Lung (tissue), 12 donors: ENCODE measurements around the gene PWWP2B. TPM values are rescaled to one million over a fixed set of nuclear protein-coding genes. Genes with fewer than 3 reads are reported as not detected.

ENCODE experiments used
- ATAC-seq: fragments of 200-7000 bp; cut with Tn5 transposase; one replicate; pipeline ENCODE4 v1.9.1; 2020; ENCODE audit warnings: moderate number of reproducible peaks; ENCODE audit not compliant: insufficient read depth, low FRiP score
- DNase-seq, 3 donors: peaks; one replicate each; pipeline ENCODE4 v3.0.0-alpha.2; 2013 to 2017
- H3K27ac ChIP-seq, 2 donors: one replicate each; pipeline ENCODE4 v1.5.1; 2013; ENCODE audit warnings: mild to moderate bottlenecking in 2 of 2, moderate library complexity in 2 of 2, control low read depth in 1 of 2, inconsistent platforms in 1 of 2, low read depth in 1 of 2, low read length in 1 of 2
- H3K27me3 ChIP-seq, 3 donors: one replicate each; pipeline ENCODE4 v1.5.1; 2013; ENCODE audit warnings: low read length in 2 of 3; ENCODE audit not compliant: control insufficient read depth in 3 of 3, insufficient read depth in 3 of 3
- H3K36me3 ChIP-seq, 4 donors: one replicate each; pipeline ENCODE4 v1.5.1; 2013; ENCODE audit warnings: low read length in 4 of 4, mild to moderate bottlenecking in 1 of 4, moderate library complexity in 1 of 4; ENCODE audit not compliant: control insufficient read depth in 4 of 4, insufficient read depth in 4 of 4
- H3K4me1 ChIP-seq, 5 donors: one replicate each; pipeline ENCODE4 v1.5.1; 2013; ENCODE audit warnings: low read length in 5 of 5, mild to moderate bottlenecking in 2 of 5, moderate library complexity in 1 of 5; ENCODE audit not compliant: control insufficient read depth in 5 of 5, insufficient read depth in 5 of 5
- H3K4me3 ChIP-seq: one replicate; pipeline ENCODE4 v1.5.1; 2013; ENCODE audit warnings: mild to moderate bottlenecking, control low read depth, moderate library complexity
- H3K9ac ChIP-seq, 2 donors: one replicate each; pipeline ENCODE4 v1.5.1; 2013; ENCODE audit warnings: low read length in 2 of 2, control low read depth in 1 of 2; ENCODE audit not compliant: insufficient read depth in 1 of 2
- H3K9me3 ChIP-seq, 4 donors: one replicate each; pipeline ENCODE4 v1.5.1; 2013; ENCODE audit warnings: low read length in 3 of 4, mild to moderate bottlenecking in 1 of 4, moderate library complexity in 1 of 4; ENCODE audit not compliant: control insufficient read depth in 4 of 4, insufficient read depth in 3 of 4
- WGBS, 2 donors: extraction: QIAGEN DNeasy Blood & Tissue Kit; methylation state at CpG; one replicate each; pipeline ENCODE4 v1.1.7; 2013; 5-methylcytosine and 5-hydroxymethylcytosine counted together
- polyA plus RNA-seq, 2 donors: library from polyadenylated mRNA; stranded (reverse); fragments of 200-250 nt; gene quantifications; one replicate each; pipeline ENCODE4 v1.2.1, GENCODE V29; 2013
- total RNA-seq, 2 donors: library from RNA; depleted of rRNA in 1 of 2; stranded (reverse); fragments of >200 nt in 1 of 2; gene quantifications; one replicate each; pipeline ENCODE4 v1.2.1, GENCODE V29; 2014 to 2021
- TF ChIP-seq, protein P1 (sequence below): IDR thresholded peaks from 2 replicates; pipeline ENCODE4 v1.5.1; 2012; ENCODE audit warnings: mild to moderate bottlenecking; ENCODE audit errors: control extremely low read depth, extremely low read depth
- donor health status: control.
- donor health status: control.
- donor health status: Bipolar disorder and iron deficiency.
- donor health status: healthy.
- donor health status: DM: yes; HTN: yes; CAD: no.

Gene PWWP2B
- total and polyA plus RNA-seq, 4 donors = 20.1 to 33.4 (median 21.1) TPM

DNA sequence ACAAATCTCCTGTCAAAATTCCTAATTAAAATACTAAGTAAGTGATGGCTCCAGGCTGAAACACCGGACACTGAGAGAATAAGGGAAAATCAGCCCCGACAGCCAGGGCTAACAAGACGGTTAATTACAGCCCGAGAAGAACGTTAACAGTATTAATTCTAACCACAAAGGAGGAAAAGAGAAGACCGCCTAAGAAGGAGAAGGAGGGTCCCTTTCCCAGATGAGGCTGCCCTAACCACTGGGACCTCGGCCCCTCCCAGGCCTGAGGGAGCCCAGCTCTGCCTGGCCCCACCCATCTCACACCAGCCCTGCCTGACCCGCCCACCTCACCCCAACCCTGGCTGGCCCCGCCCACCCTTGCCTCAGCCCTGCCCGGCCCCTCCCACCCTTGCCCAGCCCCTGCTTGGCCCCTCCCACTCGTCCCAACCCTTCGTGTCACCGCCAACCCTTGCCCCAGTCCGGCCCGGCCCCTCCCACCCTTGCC, 51.3 kb downstream of the PWWP2B start:
- Histone ChIP-seq H3K4me1 (peaks cover 0 to 39% (median 28%) of the 10 kb centered on the region in 5 donors), H3K27ac (peak overlapping the region in 1 of 2 donors; percentile 91), H3K27me3 (no peaks in the 10 kb centered on the region), H3K4me3 (no peak overlapping the region), H3K36me3 (no peaks in the 10 kb centered on the region), H3K9ac (no peak overlapping the region), H3K9me3 (no peaks in the 10 kb centered on the region)
- ATAC-seq = peak; percentile 50
- 18 to 48% methylated on average over 9 to 15 of the region's 15 CpGs for whole genome bisulfite sequencing, 2 donors
- TF ChIP-seq, protein P1, sequence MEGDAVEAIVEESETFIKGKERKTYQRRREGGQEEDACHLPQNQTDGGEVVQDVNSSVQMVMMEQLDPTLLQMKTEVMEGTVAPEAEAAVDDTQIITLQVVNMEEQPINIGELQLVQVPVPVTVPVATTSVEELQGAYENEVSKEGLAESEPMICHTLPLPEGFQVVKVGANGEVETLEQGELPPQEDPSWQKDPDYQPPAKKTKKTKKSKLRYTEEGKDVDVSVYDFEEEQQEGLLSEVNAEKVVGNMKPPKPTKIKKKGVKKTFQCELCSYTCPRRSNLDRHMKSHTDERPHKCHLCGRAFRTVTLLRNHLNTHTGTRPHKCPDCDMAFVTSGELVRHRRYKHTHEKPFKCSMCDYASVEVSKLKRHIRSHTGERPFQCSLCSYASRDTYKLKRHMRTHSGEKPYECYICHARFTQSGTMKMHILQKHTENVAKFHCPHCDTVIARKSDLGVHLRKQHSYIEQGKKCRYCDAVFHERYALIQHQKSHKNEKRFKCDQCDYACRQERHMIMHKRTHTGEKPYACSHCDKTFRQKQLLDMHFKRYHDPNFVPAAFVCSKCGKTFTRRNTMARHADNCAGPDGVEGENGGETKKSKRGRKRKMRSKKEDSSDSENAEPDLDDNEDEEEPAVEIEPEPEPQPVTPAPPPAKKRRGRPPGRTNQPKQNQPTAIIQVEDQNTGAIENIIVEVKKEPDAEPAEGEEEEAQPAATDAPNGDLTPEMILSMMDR = no peak
- peak in 1 of 3 donors; percentile 64 for DNase-seq

DNA sequence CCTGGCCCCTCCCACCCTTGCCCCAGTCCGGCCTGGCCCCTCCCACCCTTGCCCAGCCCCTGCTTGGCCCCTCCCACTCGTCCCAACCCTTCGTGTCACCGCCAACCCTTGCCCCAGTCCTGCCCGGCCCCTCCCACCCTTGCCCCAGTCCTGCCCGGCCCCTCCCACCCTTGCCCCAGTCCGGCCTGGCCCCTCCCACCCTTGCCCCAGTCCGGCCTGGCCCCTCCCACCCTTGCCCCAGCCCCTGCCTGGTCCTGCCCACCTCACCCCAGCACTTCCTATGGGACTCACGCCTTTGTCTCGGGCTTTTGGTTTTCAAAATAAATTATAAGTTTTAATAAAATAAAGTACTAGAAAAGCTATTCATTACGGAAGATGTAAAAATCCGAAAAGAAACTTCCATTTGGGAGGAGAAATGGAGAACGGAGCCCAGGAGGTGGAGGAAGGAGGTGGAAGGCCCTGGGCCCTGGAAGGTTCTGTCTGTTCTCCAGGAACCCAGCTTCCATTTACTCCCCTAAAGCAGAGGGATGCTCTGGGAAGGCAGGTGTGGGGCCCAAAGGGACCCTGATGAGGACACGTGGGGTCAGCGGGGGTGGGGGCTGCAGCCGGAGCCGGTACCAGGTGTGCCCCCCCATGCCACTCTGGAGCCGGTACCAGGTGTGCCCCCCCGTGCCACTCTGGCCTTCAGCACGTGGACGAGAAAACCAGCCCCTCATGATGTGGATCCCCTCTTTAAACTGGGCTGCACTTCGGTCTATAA, 52.2 kb downstream of the PWWP2B start:
- WGBS, 2 donors = 50 to 54% methylated on average over 20 to 22 of the region's 22 CpGs
- H3K4me1 ChIP-seq = peaks cover 0 to 43% (median 31%) of the 10 kb centered on the region in 5 donors
- no peaks in the 10 kb centered on the region for H3K36me3 ChIP-seq
- peak overlapping the region in 1 of 2 donors; percentile 32 for H3K27ac ChIP-seq
- ATAC-seq = no peak
- TF ChIP-seq, protein P1 = no peak
- no peak for DNase-seq
- no peaks in the 10 kb centered on the region for H3K27me3 ChIP-seq
- H3K4me3 ChIP-seq = no peak overlapping the region
- H3K9ac ChIP-seq = no peak overlapping the region
- no peaks in the 10 kb centered on the region for H3K9me3 ChIP-seq

DNA sequence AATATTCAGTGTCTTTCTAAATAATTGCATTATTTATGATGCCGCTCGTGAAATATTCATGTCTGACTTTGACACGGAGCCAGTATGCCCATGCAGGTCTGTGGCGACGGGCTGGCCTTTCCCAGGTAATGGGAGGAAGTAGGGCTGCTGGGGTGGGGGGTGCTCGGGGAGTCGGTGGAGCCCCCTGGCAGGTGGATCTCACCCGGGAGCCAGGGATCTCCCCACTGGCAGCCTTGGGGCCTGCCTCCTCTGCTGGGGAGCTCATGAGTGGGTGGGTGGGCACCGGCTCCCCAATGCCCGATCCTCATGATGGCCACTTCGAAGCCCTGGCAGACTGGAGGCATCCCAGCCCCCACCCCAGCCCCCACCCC, 52.8 kb downstream of the PWWP2B start:
- Histone ChIP-seq H3K4me3 (no peak overlapping the region), H3K27ac (no peak overlapping the region), H3K9me3 (no peaks in the 10 kb centered on the region), H3K27me3 (no peaks in the 10 kb centered on the region), H3K9ac (no peak overlapping the region), H3K36me3 (no peaks in the 10 kb centered on the region), H3K4me1 (peaks cover 0 to 43% (median 29%) of the 10 kb centered on the region in 5 donors)
- DNase-seq = no peak
- no peak for ATAC-seq
- TF ChIP-seq, protein P1 = no peak
- WGBS, 2 donors = 63 to 72% methylated on average over 10 to 11 of the region's 11 CpGs
